ENCODE data around the gene CACFD1.

CACFD1 gene

DNA sequence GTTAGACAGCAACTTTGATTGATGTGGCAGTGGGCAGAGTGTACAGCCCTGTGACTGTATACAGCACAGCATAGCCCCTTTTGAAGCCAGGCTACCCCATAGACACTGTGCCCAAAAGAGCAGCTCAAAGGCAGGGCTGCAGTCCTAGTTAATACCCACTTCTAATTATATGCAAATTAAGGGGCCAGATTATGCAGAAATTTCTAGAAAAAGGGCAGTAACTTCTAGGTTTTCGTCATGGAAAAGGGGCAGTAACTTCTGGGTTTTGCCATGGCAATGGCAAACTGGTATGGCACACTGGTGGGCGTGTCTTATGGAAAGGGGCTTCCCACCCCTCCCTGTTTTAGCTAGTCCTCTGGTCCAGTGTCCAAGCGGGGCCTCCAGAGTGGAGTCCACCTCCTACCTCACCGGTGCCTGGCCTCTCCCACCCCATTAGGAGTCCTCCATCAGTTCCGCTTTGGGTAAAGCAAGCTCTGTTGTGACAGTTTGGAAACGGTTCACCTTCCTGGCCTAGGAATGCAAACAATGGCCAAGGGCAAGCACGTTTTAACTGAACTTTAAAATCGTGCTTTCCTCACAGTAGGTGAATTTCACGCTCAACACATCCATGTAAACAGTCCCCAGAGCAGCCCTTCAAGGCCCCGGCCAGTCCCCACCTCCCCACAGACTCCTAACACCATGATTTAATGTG, 32.0 kb upstream of the CACFD1 start:
- Histone ChIP-seq H3K4me1 (ENCODE audit: control insufficient read depth in 1 of 2, insufficient read depth in 1 of 2, low read depth in 1 of 2, low read length in 1 of 2) (no peaks in the 10 kb centered on the region), H3K36me3 (no peaks in the 10 kb centered on the region), H3K9me3 (no peaks in the 10 kb centered on the region), H3K4me3 (ENCODE audit: low read depth in 1 of 2, low read length in 1 of 2) (no peak overlapping the region), H3K27me3 (peaks cover 58% of the 10 kb centered on the region), H3K27ac (no peak overlapping the region)
- TF ChIP-seq, protein P1, sequence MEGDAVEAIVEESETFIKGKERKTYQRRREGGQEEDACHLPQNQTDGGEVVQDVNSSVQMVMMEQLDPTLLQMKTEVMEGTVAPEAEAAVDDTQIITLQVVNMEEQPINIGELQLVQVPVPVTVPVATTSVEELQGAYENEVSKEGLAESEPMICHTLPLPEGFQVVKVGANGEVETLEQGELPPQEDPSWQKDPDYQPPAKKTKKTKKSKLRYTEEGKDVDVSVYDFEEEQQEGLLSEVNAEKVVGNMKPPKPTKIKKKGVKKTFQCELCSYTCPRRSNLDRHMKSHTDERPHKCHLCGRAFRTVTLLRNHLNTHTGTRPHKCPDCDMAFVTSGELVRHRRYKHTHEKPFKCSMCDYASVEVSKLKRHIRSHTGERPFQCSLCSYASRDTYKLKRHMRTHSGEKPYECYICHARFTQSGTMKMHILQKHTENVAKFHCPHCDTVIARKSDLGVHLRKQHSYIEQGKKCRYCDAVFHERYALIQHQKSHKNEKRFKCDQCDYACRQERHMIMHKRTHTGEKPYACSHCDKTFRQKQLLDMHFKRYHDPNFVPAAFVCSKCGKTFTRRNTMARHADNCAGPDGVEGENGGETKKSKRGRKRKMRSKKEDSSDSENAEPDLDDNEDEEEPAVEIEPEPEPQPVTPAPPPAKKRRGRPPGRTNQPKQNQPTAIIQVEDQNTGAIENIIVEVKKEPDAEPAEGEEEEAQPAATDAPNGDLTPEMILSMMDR (IDR thresholded peaks at IDR 0.05) = no peak

DNA sequence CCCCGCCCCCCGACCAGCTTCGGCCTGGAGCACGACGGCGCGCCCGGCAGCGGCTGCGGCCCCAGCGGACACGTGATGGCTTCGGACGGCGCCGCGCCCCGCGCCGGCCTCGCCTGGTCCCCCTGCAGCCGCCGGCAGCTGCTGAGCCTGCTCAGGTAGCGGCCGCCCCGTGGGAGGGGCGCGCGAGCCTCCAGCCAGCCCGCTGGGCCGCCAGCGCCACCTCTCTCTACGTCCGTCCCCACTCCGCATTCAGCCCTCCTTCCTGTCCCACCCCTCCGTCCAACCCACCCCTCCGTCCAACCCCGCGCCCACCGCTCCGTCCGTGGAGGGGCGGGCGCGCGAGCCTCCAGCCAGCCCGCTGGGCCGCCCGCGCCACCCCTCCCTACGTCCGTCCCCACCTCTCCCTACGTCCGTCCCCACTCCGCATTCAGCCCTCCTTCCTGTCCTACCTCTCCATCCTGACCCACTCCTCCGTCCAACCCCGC, 31.1 kb upstream of the CACFD1 start:
- Histone ChIP-seq H3K9me3 (no peaks in the 10 kb centered on the region), H3K27me3 (peaks cover 58% of the 10 kb centered on the region), H3K4me1 (ENCODE audit: control insufficient read depth in 1 of 2, insufficient read depth in 1 of 2, low read depth in 1 of 2, low read length in 1 of 2) (no peaks in the 10 kb centered on the region), H3K36me3 (no peaks in the 10 kb centered on the region), H3K27ac (no peak overlapping the region), H3K4me3 (ENCODE audit: low read depth in 1 of 2, low read length in 1 of 2) (no peak overlapping the region)
- TF ChIP-seq, protein P1 (IDR thresholded peaks at IDR 0.05) = no peak

DNA sequence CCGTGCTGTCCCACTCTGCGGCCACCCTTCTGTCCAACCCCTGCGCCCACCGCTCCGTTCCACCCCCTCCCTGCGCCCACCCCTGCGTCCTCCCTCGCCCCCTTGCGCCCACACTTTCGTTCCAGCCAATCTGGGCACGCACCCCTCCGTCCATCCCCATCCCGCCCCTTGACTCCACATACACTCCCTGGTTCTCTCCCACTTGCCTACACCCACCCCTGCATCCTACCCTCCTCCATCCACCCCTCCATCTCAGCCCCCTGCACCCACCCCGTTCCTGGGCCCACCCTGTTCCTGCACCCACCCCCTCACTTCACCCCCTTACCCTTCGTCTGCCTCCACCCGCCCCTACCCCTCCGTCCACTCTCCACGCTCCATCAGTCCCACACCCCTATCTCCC, 30.6 kb upstream of the CACFD1 start:
- Histone ChIP-seq H3K9me3 (no peaks in the 10 kb centered on the region), H3K27ac (no peak overlapping the region), H3K36me3 (no peaks in the 10 kb centered on the region), H3K27me3 (peaks cover 58% of the 10 kb centered on the region), H3K4me3 (ENCODE audit: low read depth in 1 of 2, low read length in 1 of 2) (no peak overlapping the region), H3K4me1 (ENCODE audit: control insufficient read depth in 1 of 2, insufficient read depth in 1 of 2, low read depth in 1 of 2, low read length in 1 of 2) (no peaks in the 10 kb centered on the region)
- TF ChIP-seq, protein P1 (IDR thresholded peaks at IDR 0.05) = no peak

DNA sequence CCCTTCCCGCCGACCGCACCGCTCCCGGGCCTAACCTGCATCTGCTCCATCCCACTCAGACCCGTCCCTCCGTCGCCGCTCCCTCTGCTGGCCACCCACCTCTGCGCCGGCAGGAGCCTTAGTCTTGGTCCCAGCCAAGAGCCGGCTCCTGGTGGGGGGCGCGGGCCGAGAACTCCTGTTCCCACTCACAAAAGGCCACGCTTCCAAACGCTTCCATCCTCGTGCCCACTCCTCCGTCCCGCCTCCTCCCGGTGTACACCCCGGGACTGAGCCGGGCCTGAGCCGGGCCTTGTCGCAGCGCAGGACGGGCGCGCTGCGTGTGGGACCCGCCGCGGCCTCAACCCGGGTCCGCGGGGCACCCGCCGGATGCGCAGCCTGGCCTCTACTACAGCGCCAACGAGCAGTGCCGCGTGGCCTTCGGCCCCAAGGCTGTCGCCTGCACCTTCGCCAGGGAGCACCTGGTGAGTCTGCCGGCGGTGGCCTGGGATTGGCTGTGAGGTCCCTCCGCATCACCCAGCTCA, 30.1 kb upstream of the CACFD1 start:
- H3K4me1 ChIP-seq (ENCODE audit: control insufficient read depth in 1 of 2, insufficient read depth in 1 of 2, low read depth in 1 of 2, low read length in 1 of 2) = no peaks in the 10 kb centered on the region
- H3K36me3 ChIP-seq = no peaks in the 10 kb centered on the region
- TF ChIP-seq, protein P1 (IDR thresholded peaks at IDR 0.05) = no peak
- H3K4me3 ChIP-seq (ENCODE audit: low read depth in 1 of 2, low read length in 1 of 2) = no peak overlapping the region
- H3K27ac ChIP-seq = no peak overlapping the region
- peaks cover 58% of the 10 kb centered on the region for H3K27me3 ChIP-seq
- no peaks in the 10 kb centered on the region for H3K9me3 ChIP-seq

DNA sequence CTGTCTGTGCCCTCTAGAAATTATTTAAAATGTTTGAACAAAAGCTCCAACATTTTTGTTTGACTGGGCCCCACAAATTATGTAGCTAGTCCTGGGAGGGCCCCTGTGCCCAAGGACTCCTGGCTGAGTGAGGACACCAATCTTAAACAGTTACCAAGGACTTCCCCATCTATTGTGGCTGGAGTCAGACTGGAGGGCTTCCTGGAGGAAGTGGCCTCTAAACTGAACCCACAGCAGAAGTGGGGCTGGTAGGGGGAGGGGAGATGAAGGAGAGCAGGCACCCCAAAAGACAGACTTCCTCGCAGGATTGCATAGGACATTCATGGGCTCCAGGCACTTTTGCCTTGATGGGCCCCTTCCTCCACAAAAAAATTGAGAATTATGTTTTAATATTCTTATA, 29.5 kb upstream of the CACFD1 start:
- Histone ChIP-seq H3K27ac (no peak overlapping the region), H3K27me3 (peaks cover 53% of the 10 kb centered on the region), H3K9me3 (no peaks in the 10 kb centered on the region), H3K36me3 (no peaks in the 10 kb centered on the region), H3K4me3 (ENCODE audit: low read depth in 1 of 2, low read length in 1 of 2) (no peak overlapping the region), H3K4me1 (ENCODE audit: control insufficient read depth in 1 of 2, insufficient read depth in 1 of 2, low read depth in 1 of 2, low read length in 1 of 2) (no peaks in the 10 kb centered on the region)
- TF ChIP-seq, protein P1 (IDR thresholded peaks at IDR 0.05) = no peak

Measured in neutrophil (primary cell).